Endodermal cell (in vitro differentiated cells): ENCODE results near the gene NRP1. TPM values are rescaled to one million over a fixed set of nuclear protein-coding genes. Genes with fewer than 3 reads are reported as not detected.

Experiments used
- DNase-seq: peaks from one replicate; pipeline ENCODE4 v3.0.0-alpha.2; 2017
- H3K27ac ChIP-seq: 2 replicates; pipeline ENCODE4 v1.5.1; 2013; ENCODE audit warnings: mild to moderate bottlenecking, low read depth, low read length, moderate library complexity
- H3K27me3 ChIP-seq: 2 replicates; pipeline ENCODE4 v1.6.1; 2013; ENCODE audit warnings: mild to moderate bottlenecking, low read length, moderate library complexity; ENCODE audit not compliant: insufficient read depth, control insufficient read depth, poor library complexity, severe bottlenecking
- H3K36me3 ChIP-seq: 2 replicates; pipeline ENCODE4 v1.7.0; 2013; ENCODE audit warnings: mild to moderate bottlenecking, low read length, moderate library complexity; ENCODE audit not compliant: control insufficient read depth, insufficient read depth
- H3K4me1 ChIP-seq: one replicate; pipeline ENCODE4 v1.7.0; 2013; ENCODE audit warnings: low read length; ENCODE audit not compliant: control insufficient read depth, insufficient read depth
- H3K4me3 ChIP-seq: 2 replicates; pipeline ENCODE4 v1.5.1; 2013; ENCODE audit warnings: mild to moderate bottlenecking, low read length, moderate library complexity
- H3K9ac ChIP-seq: 2 replicates; pipeline ENCODE4 v1.6.1; 2013; ENCODE audit warnings: mild to moderate bottlenecking, low read length, moderate library complexity; ENCODE audit not compliant: poor library complexity, severe bottlenecking; ENCODE audit errors: extremely low read depth
- H3K9me3 ChIP-seq: 2 replicates; pipeline ENCODE4 v1.6.1; 2013; ENCODE audit warnings: mild to moderate bottlenecking, low read length, moderate library complexity; ENCODE audit not compliant: control insufficient read depth
- H3K27ac Mint-ChIP-seq: 2 replicates; pipeline ENCODE4 v1.8.0; 2020; ENCODE audit warnings: mixed read lengths
- H3K27me3 Mint-ChIP-seq: 2 replicates; pipeline ENCODE4 v1.8.0; 2021; ENCODE audit warnings: mild to moderate bottlenecking, mixed read lengths; ENCODE audit not compliant: insufficient read depth
- H3K36me3 Mint-ChIP-seq: 2 replicates; pipeline ENCODE4 v1.8.0; 2020; ENCODE audit warnings: low read depth, mixed read lengths
- H3K4me1 Mint-ChIP-seq: 2 replicates; pipeline ENCODE4 v1.8.0; 2020; ENCODE audit warnings: mixed read lengths
- H3K4me3 Mint-ChIP-seq: 2 replicates; pipeline ENCODE4 v1.8.0; 2020; ENCODE audit warnings: mild to moderate bottlenecking, moderate library complexity, mixed read lengths
- H3K9me3 Mint-ChIP-seq: 2 replicates; pipeline ENCODE4 v1.8.0; 2020; ENCODE audit warnings: mild to moderate bottlenecking, mixed read lengths
- CTCF ChIP-seq: fragments of 200-600 bp; sonication (generic); conservative IDR thresholded peaks from 2 replicates; pipeline ENCODE4 v1.5.0; 2021; ENCODE audit warnings: antibody characterized with exemption, mild to moderate bottlenecking
- WGBS, 2 experiments: methylation state at CpG; one replicate each; pipeline versions ENCODE4 v1.1.5 to v1.1.7; 2013; ENCODE audit warnings: missing lambda C conversion rate in 2 of 2, mixed read lengths in 1 of 2; ENCODE audit not compliant: insufficient coverage in 1 of 2, insufficient read length in 1 of 2; 5-methylcytosine and 5-hydroxymethylcytosine counted together
- total RNA-seq, 2 donors: library from RNA; stranded (reverse); fragmentation: NEBNext Ultra II Directional in 1 of 2; extraction: Animal tissue kit (Norgen Biotek cat#: 25700) in 1 of 2; gene quantifications; 2 replicates in 1 of 2; 3 replicates in 1 of 2; pipeline ENCODE4 v1.2.1, GENCODE V29; 2021

NRP1 gene
- total RNA-seq, 2 donors from 2014 or later, result 20.7 to 30.6 TPM

DNA sequence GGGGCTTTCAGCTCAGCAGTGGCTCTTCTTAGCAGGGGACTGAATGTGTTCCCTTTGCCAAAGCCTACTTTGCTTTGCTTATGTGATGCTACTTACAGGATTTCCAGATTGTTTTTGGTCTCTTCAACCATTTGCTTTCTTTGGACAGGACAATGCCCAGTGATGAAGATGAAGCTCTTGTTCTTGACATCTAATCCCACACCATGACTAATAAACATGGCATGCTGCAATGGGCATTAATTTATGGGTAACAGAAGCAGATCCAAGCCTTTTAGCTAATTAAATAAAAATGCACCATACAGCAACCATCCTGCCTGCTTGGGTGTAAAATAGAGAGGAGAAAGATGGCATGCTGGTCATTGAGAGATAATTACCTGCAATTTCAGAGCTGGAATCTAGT, 200.9 kb downstream of the NRP1 start:
- Mint-ChIP-seq H3K9me3 (no peaks in the 10 kb centered on the region), H3K36me3 (no peaks in the 10 kb centered on the region), H3K4me1 (peaks cover 3% of the 10 kb centered on the region), H3K27ac (no peak overlapping the region), H3K27me3 (no peaks in the 10 kb centered on the region), H3K4me3 (no peak overlapping the region)
- no peaks in the 10 kb centered on the region for H3K9me3 ChIP-seq
- H3K27ac ChIP-seq, result no peak overlapping the region
- DNase-seq, result no peak
- H3K9ac ChIP-seq, result no peak overlapping the region
- no peaks in the 10 kb centered on the region for H3K36me3 ChIP-seq
- no peak overlapping the region for H3K4me3 ChIP-seq
- no peaks in the 10 kb centered on the region for H3K27me3 ChIP-seq
- no peaks in the 10 kb centered on the region for H3K4me1 ChIP-seq
- TF ChIP-seq CTCF, result no peak

- H3K36me3 Mint-ChIP-seq, result no peaks in the 10 kb centered on the region
- H3K4me3 Mint-ChIP-seq, result no peak overlapping the region
- no peaks in the 10 kb centered on the region for H3K9me3 ChIP-seq
- peak; percentile 63 for TF ChIP-seq CTCF
- 92 to 94% methylated on average over 1 of the region's 1 CpG for WGBS, 2 experiments
- no peak overlapping the region for H3K9ac ChIP-seq
- no peak overlapping the region for H3K4me3 ChIP-seq
- DNase-seq, result peak; percentile 71
- H3K27me3 Mint-ChIP-seq, result no peaks in the 10 kb centered on the region
- no peaks in the 10 kb centered on the region for H3K27me3 ChIP-seq
- H3K36me3 ChIP-seq, result no peaks in the 10 kb centered on the region
- peaks cover 3% of the 10 kb centered on the region for H3K4me1 Mint-ChIP-seq
- no peaks in the 10 kb centered on the region for H3K9me3 Mint-ChIP-seq
- H3K4me1 ChIP-seq, result no peaks in the 10 kb centered on the region
- H3K27ac Mint-ChIP-seq, result no peak overlapping the region
- H3K27ac ChIP-seq, result no peak overlapping the region
Measured at GRCh38 chr10:33132626-33133025, 201.8 kb downstream of the NRP1 start.

- H3K27ac Mint-ChIP-seq, result no peak overlapping the region
- Histone ChIP-seq H3K27ac (no peak overlapping the region), H3K27me3 (no peaks in the 10 kb centered on the region), H3K36me3 (no peaks in the 10 kb centered on the region), H3K9ac (no peak overlapping the region), H3K4me3 (no peak overlapping the region), H3K9me3 (no peaks in the 10 kb centered on the region), H3K4me1 (no peaks in the 10 kb centered on the region)
- WGBS, 2 experiments, result 94 to 97% methylated on average over 5 of the region's 5 CpGs
- H3K9me3 Mint-ChIP-seq, result no peaks in the 10 kb centered on the region
- peaks cover 1% of the 10 kb centered on the region for H3K4me1 Mint-ChIP-seq
- no peak overlapping the region for H3K4me3 Mint-ChIP-seq
- no peaks in the 10 kb centered on the region for H3K27me3 Mint-ChIP-seq
- no peak for DNase-seq
- TF ChIP-seq CTCF, result no peak
- H3K36me3 Mint-ChIP-seq, result no peaks in the 10 kb centered on the region
Measured at GRCh38 chr10:33129996-33130386, 204.5 kb downstream of the NRP1 start.
